Keratinocyte (primary cell): ENCODE measurements around the gene HNRNPL.

Experiments used
- EZH2 ChIP-seq: IDR thresholded peaks from one replicate; pipeline ENCODE4 v1.6.1; 2012; ENCODE audit warnings: inconsistent platforms, mild to moderate bottlenecking, low read length, moderate library complexity
- TF ChIP-seq, protein P1 (sequence below), 3 experiments: IDR thresholded peaks in 1 of 3; conservative IDR thresholded peaks in 1 of 3; optimal IDR thresholded peaks in 1 of 3; 2 replicates in 2 of 3; 3 replicates in 1 of 3; pipeline versions ENCODE3 to v1.5.1; 2011; ENCODE audit warnings: low read length in 3 of 3, mild to moderate bottlenecking in 3 of 3, moderate library complexity in 2 of 3, control low read depth in 1 of 3, inconsistent platforms in 1 of 3; ENCODE audit not compliant: insufficient read depth in 2 of 3; ENCODE audit errors: extremely low read depth in 1 of 3

DNA sequence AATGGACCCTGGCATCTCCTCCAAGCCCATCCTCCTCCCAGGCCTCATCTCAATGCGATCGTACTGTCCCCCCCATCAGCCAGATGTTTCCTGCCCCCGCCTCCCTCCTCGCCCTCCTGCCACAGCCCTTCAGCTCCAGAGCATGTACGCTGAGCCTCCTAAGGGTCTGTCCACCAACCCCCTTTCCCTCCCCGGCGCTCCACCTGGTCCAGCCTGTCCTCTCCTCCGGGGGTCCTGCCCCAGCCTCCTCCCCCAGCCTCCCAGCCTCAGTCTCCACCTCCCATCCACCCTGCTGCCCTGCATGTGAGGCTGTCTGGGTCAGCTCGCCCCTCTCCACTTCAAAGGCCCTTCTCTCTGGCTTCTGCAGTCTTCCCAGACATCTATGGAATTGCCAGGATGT, 45.2 kb upstream of the HNRNPL start:
- TF ChIP-seq, protein P1, sequence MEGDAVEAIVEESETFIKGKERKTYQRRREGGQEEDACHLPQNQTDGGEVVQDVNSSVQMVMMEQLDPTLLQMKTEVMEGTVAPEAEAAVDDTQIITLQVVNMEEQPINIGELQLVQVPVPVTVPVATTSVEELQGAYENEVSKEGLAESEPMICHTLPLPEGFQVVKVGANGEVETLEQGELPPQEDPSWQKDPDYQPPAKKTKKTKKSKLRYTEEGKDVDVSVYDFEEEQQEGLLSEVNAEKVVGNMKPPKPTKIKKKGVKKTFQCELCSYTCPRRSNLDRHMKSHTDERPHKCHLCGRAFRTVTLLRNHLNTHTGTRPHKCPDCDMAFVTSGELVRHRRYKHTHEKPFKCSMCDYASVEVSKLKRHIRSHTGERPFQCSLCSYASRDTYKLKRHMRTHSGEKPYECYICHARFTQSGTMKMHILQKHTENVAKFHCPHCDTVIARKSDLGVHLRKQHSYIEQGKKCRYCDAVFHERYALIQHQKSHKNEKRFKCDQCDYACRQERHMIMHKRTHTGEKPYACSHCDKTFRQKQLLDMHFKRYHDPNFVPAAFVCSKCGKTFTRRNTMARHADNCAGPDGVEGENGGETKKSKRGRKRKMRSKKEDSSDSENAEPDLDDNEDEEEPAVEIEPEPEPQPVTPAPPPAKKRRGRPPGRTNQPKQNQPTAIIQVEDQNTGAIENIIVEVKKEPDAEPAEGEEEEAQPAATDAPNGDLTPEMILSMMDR (optimal IDR thresholded peaks at IDR 0.05 in 1 of 3, IDR thresholded peaks at IDR 0.05 in 1 of 3, conservative IDR thresholded peaks at IDR 0.05 in 1 of 3; ENCODE audit: extremely low read depth in 1 of 3, insufficient read depth in 2 of 3, low read length in 3 of 3) = no peak
- TF ChIP-seq EZH2 = no peak
